Measurements from ENCODE around the gene TSEN15.
"Not testable (repeated sequence)": the region's sequence is repeated elsewhere in the genome, so short reads cannot be mapped to it uniquely, and the experiment has no call there.

TSEN15 gene

GRCh38 chr1:184031409-184032107 lies 20.0 kb upstream of the TSEN15 start:
- no peak for DNase-seq

GRCh38 chr1:184032306-184032929 lies 19.1 kb upstream of the TSEN15 start:
- no peak for DNase-seq

GRCh38 chr1:184032930-184033418 lies 18.6 kb upstream of the TSEN15 start:
- no peak for DNase-seq

- DNase-seq = no peak
Observed at GRCh38 chr1:184033711-184034167, 17.8 kb upstream of the TSEN15 start.

GRCh38 chr1:184034761-184035379 lies 16.7 kb upstream of the TSEN15 start:
- DNase-seq = no peak

GRCh38 chr1:184035719-184036516 lies 15.6 kb upstream of the TSEN15 start:
- DNase-seq = no peak

- peak; percentile 15 to 41 (median 31) for DNase-seq
Observed at GRCh38 chr1:184036517-184036949, 15.0 kb upstream of the TSEN15 start.

- no peak for DNase-seq
Observed at GRCh38 chr1:184037849-184038591, 13.5 kb upstream of the TSEN15 start.

- DNase-seq = no peak
Observed at GRCh38 chr1:184039126-184039525, 12.4 kb upstream of the TSEN15 start.

- DNase-seq = no peak
Observed at GRCh38 chr1:184041731-184042130, 9.8 kb upstream of the TSEN15 start.

GRCh38 chr1:184043315-184043714 lies 8.2 kb upstream of the TSEN15 start:
- not testable (repeated sequence) for DNase-seq

- no peak for DNase-seq
Observed at GRCh38 chr1:184044603-184045376, 6.7 kb upstream of the TSEN15 start.

- DNase-seq = not testable (repeated sequence)
Observed at GRCh38 chr1:184047541-184047940, 4.0 kb upstream of the TSEN15 start.

GRCh38 chr1:184048561-184049240 lies 2.8 kb upstream of the TSEN15 start:
- no peak for DNase-seq

- DNase-seq = no peak
Observed at GRCh38 chr1:184049291-184049690, 2.2 kb upstream of the TSEN15 start.

- no peak for DNase-seq
Observed at GRCh38 chr1:184049836-184050468, 1.6 kb upstream of the TSEN15 start.

- DNase-seq = no peak
Observed at GRCh38 chr1:184050636-184051035, 894 bp upstream of the TSEN15 start.

- peak in 1 of 4 experiments; percentile 22 for DNase-seq
Observed at GRCh38 chr1:184051138-184051484, 419 bp upstream of the TSEN15 start.

- DNase-seq = peak in 2 of 4 experiments; percentile 5 to 23
Observed at GRCh38 chr1:184052194-184052559, 647 bp downstream of the TSEN15 start.

- no peak for DNase-seq
Observed at GRCh38 chr1:184052750-184053149, 1.2 kb downstream of the TSEN15 start.
